HG03575 (cell line): ENCODE results near the gene DCD.
A peak's percentile ranks its signal among the peaks of the same experiment; 100 is the strongest.

ENCODE experiments used
- ATAC-seq: cut with Tn5 transposase; IDR thresholded peaks from one replicate; pipeline ENCODE4 v1.9.1; 2021; ENCODE audit not compliant: unreplicated experiment, insufficient number of reproducible peaks, low FRiP score; ENCODE audit errors: extremely low read depth

The DCD gene

GRCh38 chr12:54622463-54623183 is 25.5 kb downstream of the DCD start:
- ATAC-seq: no peak

GRCh38 chr12:54616933-54617680 is 31.1 kb downstream of the DCD start:
- ATAC-seq: no peak

- no peak for ATAC-seq
These were observed 35.9 kb downstream of the DCD start for GRCh38 chr12:54612225-54612750.

GRCh38 chr12:54611715-54612149 is 36.4 kb downstream of the DCD start:
- ATAC-seq: no peak

- no peak for ATAC-seq
These were observed 39.4 kb downstream of the DCD start for GRCh38 chr12:54608769-54609168.

GRCh38 chr12:54608156-54608555 is 40.0 kb downstream of the DCD start:
- no peak for ATAC-seq

- no peak for ATAC-seq
These were observed 41.6 kb downstream of the DCD start for GRCh38 chr12:54606556-54606955.

GRCh38 chr12:54605138-54605970 is 42.8 kb downstream of the DCD start:
- no peak for ATAC-seq

GRCh38 chr12:54604436-54604835 is 43.7 kb downstream of the DCD start:
- no peak for ATAC-seq

GRCh38 chr12:54603872-54604271 is 44.3 kb downstream of the DCD start:
- ATAC-seq: no peak

GRCh38 chr12:54603173-54603814 is 44.9 kb downstream of the DCD start:
- ATAC-seq: peak; percentile 81

GRCh38 chr12:54602661-54603060 is 45.5 kb downstream of the DCD start:
- ATAC-seq: no peak

GRCh38 chr12:54601841-54602240 is 46.3 kb downstream of the DCD start:
- no peak for ATAC-seq

GRCh38 chr12:54598970-54599369 is 49.2 kb downstream of the DCD start:
- ATAC-seq: no peak

GRCh38 chr12:54596526-54596946 is 51.6 kb downstream of the DCD start:
- ATAC-seq: no peak

- no peak for ATAC-seq
These were observed 52.7 kb downstream of the DCD start for GRCh38 chr12:54595471-54595870.
